HepG2 (cell line): ENCODE data around the gene RAB3D. TPM values are rescaled to one million over a fixed set of nuclear protein-coding genes. Genes with fewer than 3 reads are reported as not detected.
A peak's percentile ranks its signal among the peaks of the same experiment; 100 is the strongest.

Experiments
- BRF2 ChIP-seq: sonication (generic); formaldehyde crosslinking; IDR thresholded peaks from 2 replicates; pipeline ENCODE4 v1.8.1; 2022; ENCODE audit warnings: mild to moderate bottlenecking, missing genetic modification reagents
- CEBPB ChIP-seq: IDR thresholded peaks from 2 replicates; pipeline ENCODE4 v1.6.1; 2011; ENCODE audit warnings: low read depth, low read length, improper control_type of control experiment, borderline replicate concordance
- ERF ChIP-seq: IDR thresholded peaks from 2 replicates; pipeline ENCODE4 v1.6.1; 2018; ENCODE audit warnings: missing biosample characterization, missing genetic modification reagents
- FOXC1 ChIP-seq: sonication (generic); formaldehyde crosslinking; IDR thresholded peaks from 2 replicates; pipeline ENCODE4 v1.8.0; 2022; ENCODE audit warnings: mild to moderate bottlenecking, missing genetic modification reagents, borderline replicate concordance
- MEF2D ChIP-seq: sonication (generic); formaldehyde crosslinking; IDR thresholded peaks from 2 replicates; pipeline ENCODE4 v1.5.1; 2020; ENCODE audit warnings: mild to moderate bottlenecking, missing genetic modification reagents
- MTA3 ChIP-seq: sonication (generic); formaldehyde crosslinking; IDR thresholded peaks from 2 replicates; pipeline ENCODE4 v1.4.0; 2020; ENCODE audit warnings: missing genetic modification reagents
- NCOA2 ChIP-seq: sonication (generic); formaldehyde crosslinking; IDR thresholded peaks from 2 replicates; pipeline ENCODE4 v1.8.0; 2022; ENCODE audit warnings: inconsistent platforms
- SIN3B ChIP-seq: fragments of 150-350 bp; IDR thresholded peaks from 2 replicates; pipeline ENCODE4 v1.6.1; 2014; ENCODE audit warnings: low read length
- SNAI1 ChIP-seq: sonication (generic); formaldehyde crosslinking; IDR thresholded peaks from 2 replicates; pipeline ENCODE4 v1.5.0; 2020; ENCODE audit warnings: mild to moderate bottlenecking, missing genetic modification reagents, borderline replicate concordance
- SYNCRIP ChIP-seq: fragments of 200-400 bp; formaldehyde crosslinking; IDR thresholded peaks from 2 replicates; pipeline ENCODE4 v1.6.1; 2018; ENCODE audit warnings: mild to moderate bottlenecking, low read depth, low read length; ENCODE audit not compliant: insufficient read depth
- THAP9 ChIP-seq: sonication (generic); formaldehyde crosslinking; IDR thresholded peaks from 2 replicates; pipeline ENCODE4; 2020; ENCODE audit warnings: missing genetic modification reagents, mild to moderate bottlenecking, borderline replicate concordance
- ZBTB20 ChIP-seq: sonication (generic); formaldehyde crosslinking; IDR thresholded peaks from 2 replicates; pipeline ENCODE4 v1.8.1; 2023; ENCODE audit warnings: missing genetic modification reagents, low read depth, mild to moderate bottlenecking, borderline replicate concordance
- ZFP36L1 ChIP-seq: sonication (generic); formaldehyde crosslinking; IDR thresholded peaks from 2 replicates; pipeline ENCODE4 v1.8.0; 2022; ENCODE audit warnings: mild to moderate bottlenecking, missing genetic modification reagents, moderate library complexity
- ZNF275 ChIP-seq: sonication (generic); formaldehyde crosslinking; IDR thresholded peaks from 2 replicates; pipeline ENCODE4 v1.8.0; 2022; ENCODE audit warnings: missing genetic modification reagents, mild to moderate bottlenecking, inconsistent platforms, borderline replicate concordance
- ZNF451 ChIP-seq: sonication (generic); formaldehyde crosslinking; IDR thresholded peaks from 2 replicates; pipeline ENCODE4 v1.5.0; 2020; ENCODE audit warnings: mild to moderate bottlenecking, missing genetic modification reagents
- ZNF558 ChIP-seq: sonication (generic); formaldehyde crosslinking; IDR thresholded peaks from 2 replicates; pipeline ENCODE4 v1.9.0; 2022; ENCODE audit warnings: mild to moderate bottlenecking, missing genetic modification reagents, borderline replicate concordance
- ZNF652 ChIP-seq: IDR thresholded peaks from 2 replicates; pipeline ENCODE4 v1.6.1; 2016; ENCODE audit warnings: low read depth, borderline replicate concordance
- ZNF776 ChIP-seq: sonication (generic); formaldehyde crosslinking; IDR thresholded peaks from 2 replicates; pipeline ENCODE4 v1.4.0; 2020; ENCODE audit warnings: mild to moderate bottlenecking, missing genetic modification reagents
- ZNF784 ChIP-seq: sonication (generic); formaldehyde crosslinking; IDR thresholded peaks from 2 replicates; pipeline ENCODE4 v1.5.1; 2020; ENCODE audit warnings: missing genetic modification reagents, mild to moderate bottlenecking, borderline replicate concordance
- polyA plus RNA-seq, 8 experiments: library from polyadenylated mRNA; depleted of rRNA in 3 of 8; stranded (reverse) in 7 of 8; unstranded in 1 of 8; fragments of >200 nt; fragmentation: Illumina TruSeq in 4 of 8; extraction: Trizol in 4 of 8; gene quantifications; 2 replicates each; pipeline versions ENCODE4 v1.2.1 to v1.2.3, GENCODE V29; 2011 to 2016; ENCODE audit warnings: low read depth in 4 of 8, missing spikeins in 1 of 8, mixed read lengths in 1 of 8; ENCODE audit not compliant: insufficient read depth in 1 of 8
- total RNA-seq, 5 experiments: library from RNA; depleted of rRNA; stranded (reverse); fragments of >200 nt; fragmentation: Illumina TruSeq; extraction: Trizol; gene quantifications; 2 replicates each; pipeline ENCODE4 v1.2.3, GENCODE V29; 2016; ENCODE audit warnings: low read depth in 1 of 5

Gene RAB3D
- total and polyA plus RNA-seq, 2 of the 13 experiments (the other 11 are each of a cell fraction or from before 2014, with no cell fraction given), result 2.0 to 16.1 TPM

- TF ChIP-seq ZNF652 (CRISPR knock-in tag) (no peak), ZNF451 (CRISPR knock-in tag) (peak; percentile 88), ZNF558 (CRISPR knock-in tag) (peak; percentile 57; the same call in 1 of the 2 replicates), ZBTB20 (CRISPR knock-in tag) (no peak), SIN3B (no peak), THAP9 (peak; percentile 71; the same call in 1 of the 2 replicates), ZNF776 (CRISPR knock-in tag) (no peak), ZNF275 (peak; percentile 61; the same call in 1 of the 2 replicates), NCOA2 (CRISPR knock-in tag) (peak; percentile 22; the same call in 1 of the 2 replicates), BRF2 (CRISPR knock-in tag) (peak; percentile 75; the same call in 1 of the 2 replicates), ZFP36L1 (CRISPR knock-in tag) (no peak), SNAI1 (CRISPR knock-in tag) (no peak), MEF2D (CRISPR knock-in tag) (peak; percentile 57), ERF (peak; percentile 63; the same call in 1 of the 2 replicates), FOXC1 (CRISPR knock-in tag) (peak; percentile 78; the same call in 1 of the 2 replicates), SYNCRIP (no peak), ZNF784 (CRISPR knock-in tag) (peak; percentile 84; the same call in 1 of the 2 replicates), MTA3 (CRISPR knock-in tag) (no peak), CEBPB (peak; percentile 83)
Measured at GRCh38 chr19:11374433-11375142, 35.1 kb upstream of the RAB3D start, which contains the start of gene SWSAP1 (continued).
